GM12874 (cell line): ENCODE results near the gene GPALPP1.

Experiments
- CTCF ChIP-seq: IDR thresholded peaks from 2 replicates; pipeline ENCODE4 v1.5.1; 2011; ENCODE audit warnings: low read depth, mild to moderate bottlenecking, control low read depth, low read length, moderate library complexity; ENCODE audit not compliant: insufficient read depth

GPALPP1 gene

GRCh38 chr13:44968434-44968815, 20.9 kb upstream of the GPALPP1 start:
- TF ChIP-seq CTCF, result no peak

DNA sequence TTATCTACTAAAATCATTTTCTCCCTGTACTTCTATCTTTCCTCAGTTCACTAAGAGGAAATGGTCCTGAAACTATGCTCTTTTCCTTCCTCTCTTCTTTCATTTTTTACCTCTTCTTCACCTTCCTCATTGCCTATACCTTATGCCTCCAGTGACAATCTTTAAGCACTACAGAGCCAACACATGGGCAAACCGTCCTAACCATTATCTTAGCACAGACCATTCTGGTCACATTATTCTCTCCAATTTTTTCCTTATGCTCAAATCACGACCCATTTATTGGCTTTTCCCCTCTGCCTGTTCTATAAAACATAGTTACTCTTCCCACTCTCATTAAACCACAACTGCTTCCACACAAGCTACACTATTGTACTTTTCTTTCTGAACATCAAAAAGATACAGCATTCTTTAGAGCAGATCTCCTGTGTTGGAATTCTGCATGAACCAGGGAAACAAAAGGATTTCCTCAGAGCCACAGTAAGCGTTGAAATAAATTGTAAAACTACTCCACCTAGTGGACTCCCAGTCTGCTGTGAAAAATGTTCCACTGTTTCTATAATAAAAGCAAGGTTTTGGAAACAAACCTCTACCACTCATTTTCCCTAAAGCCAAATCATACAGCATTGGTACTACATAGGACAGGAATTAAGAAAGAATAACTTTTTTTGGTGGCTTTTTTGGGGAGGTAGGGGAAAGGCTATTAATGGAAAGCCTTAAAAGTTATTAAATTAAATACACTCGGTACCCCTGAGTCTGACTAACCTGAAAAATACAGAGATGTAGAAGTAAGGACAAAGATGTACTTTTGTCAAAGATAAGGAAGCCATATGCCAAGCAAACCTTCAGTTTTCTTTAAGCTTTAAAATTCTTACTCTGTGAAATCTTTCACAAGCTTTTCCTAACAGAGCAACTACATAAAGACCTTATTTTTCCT, 19.5 kb upstream of the GPALPP1 start:
- peak; percentile 37; the same call in 1 of the 2 replicates for TF ChIP-seq CTCF

DNA sequence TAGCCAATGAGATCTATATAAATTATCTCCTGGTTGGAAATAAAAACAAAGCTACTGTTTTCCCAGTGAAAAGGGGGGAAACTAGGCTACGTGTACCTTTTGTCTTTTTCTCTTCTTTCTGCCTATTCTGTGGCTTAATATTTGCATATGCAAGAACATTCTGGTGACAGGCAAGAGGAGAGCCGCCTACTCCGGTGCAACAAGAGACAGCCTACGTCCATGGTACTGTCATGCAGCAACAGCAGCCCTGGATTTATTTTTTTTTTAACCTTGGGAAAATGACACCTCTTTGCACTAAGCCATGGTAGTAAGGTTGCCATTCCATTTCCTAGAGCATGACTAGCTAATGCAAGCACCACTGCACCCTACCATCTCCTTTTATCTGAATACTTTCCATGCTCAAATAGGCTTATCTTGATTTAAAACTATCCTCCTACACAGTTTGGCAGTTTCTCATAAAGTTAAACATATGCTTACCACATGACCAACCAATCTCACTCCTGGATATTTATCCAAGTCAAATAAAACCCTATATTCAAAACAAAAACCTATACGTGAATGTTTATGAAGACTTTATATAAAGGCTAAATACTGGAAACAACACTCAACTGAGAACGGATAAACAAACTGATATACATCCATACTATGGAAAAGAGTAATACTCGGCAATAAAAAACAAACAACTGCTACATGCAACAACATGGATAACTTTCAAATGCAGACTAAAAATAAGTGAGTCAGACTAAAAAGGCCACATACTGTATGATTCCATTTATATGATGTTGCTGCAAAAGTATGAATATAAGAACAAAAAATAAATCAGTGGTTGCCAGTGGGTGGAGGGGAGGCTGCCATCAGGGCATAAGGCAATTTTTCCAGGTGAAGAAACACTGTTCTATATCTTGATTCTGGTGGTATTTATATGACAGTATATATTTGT, 17.4 kb upstream of the GPALPP1 start:
- TF ChIP-seq CTCF, result no peak

DNA sequence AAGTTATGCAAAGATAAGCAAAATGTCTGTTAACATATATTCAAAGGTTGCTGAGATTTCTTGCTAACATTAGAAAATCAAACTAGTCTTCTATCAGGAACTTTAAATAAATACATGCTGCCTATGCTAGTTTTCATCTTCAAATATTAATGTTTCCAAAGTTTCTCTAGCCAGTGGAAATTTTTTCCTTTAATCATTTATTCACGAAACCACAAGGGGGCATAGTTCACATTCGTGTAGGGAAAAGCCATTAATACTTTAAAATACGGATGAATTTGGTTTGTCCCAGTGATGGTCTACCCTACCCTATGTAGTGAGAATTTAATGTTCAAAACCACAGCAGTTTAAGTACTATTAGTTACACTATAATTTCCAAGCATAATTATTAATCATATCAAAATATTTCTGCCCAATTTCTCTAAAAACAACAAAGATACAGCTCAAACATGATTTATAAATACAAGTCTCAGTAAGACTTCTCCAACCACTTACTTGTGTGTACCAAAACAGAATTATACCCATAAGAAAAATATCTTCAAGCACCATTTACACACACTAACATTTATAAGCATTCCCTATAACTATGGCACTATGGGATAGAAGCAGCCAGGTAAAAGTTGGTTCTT, 16.3 kb upstream of the GPALPP1 start:
- no peak for TF ChIP-seq CTCF

DNA sequence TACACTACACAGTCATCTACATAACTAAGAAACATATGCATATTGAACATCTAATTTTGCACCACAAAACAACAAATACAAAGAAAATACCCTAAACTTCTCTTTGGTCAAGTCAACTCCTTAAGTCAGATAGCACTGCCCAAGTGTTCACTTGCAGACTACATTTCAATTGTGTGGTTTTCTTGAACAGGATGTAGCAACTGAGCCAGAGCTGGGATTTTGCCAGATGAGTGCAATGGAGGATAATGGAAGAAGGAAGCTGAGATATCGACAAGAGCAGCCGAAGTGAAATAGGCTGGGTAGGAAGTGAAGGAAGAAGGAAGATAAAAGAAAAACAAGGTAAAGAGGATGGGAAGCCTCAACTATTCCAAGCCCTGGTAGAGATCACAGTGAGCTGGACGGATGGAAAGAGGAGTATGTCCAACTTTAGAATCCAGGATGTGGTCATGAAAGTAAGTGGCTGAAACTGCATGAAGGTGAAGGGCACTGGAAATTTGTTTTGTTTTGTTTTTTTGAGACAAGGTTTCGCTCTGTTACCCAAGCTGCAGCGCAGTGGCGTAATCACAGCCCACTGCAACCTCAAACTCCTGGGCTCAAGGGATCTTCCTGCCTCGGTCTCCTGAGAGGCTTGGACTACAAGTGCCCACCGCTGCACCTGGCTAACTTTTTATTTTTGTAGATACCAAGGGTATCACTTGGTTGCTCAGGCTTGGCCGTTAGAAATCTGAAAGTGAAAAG, 15.1 kb upstream of the GPALPP1 start:
- no peak for TF ChIP-seq CTCF

DNA sequence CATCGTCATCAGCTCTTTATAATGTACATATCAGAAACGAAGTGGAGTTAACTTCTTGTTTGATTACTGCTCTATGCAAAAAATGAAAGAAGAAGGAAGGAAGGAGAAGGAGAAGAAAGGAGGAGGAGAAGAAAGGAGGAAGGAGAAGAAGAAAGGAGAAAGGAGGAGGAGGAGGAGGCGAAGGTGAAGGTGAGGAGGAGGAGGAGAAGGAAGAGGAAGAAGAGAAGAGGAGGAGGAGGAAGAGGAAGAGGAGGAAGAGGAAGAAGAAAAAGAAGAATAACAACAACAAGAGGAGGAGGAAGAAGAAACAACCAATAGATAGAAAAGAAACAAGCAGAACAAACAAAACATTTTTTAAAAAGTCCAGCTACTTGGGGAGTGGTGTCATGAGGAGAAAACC, 13.1 kb upstream of the GPALPP1 start:
- no peak for TF ChIP-seq CTCF
